Measurements from ENCODE around the gene CYB561A3.
A peak's percentile ranks its signal among the peaks of the same experiment; 100 is the strongest.

CYB561A3 gene

GRCh38 chr11:61361741-61362541 lies at the start of gene CYB561A3, which contains the start of gene TMEM138:
TSS of gene CYB561A3 (minus strand) at chr11:61361882. CDS start at chr11:61356713, 5,169 bp downstream.
TSS of gene TMEM138 (plus strand) at chr11:61362374. CDS start at chr11:61364391, 2,017 bp downstream.
- peaks cover 22% of the 10 kb centered on the region for H3K36me3 Mint-ChIP-seq (ENCODE audit: low read depth)
- H3K4me1 Mint-ChIP-seq, result peaks cover 32% of the 10 kb centered on the region
- no peaks in the 10 kb centered on the region for H3K9me3 Mint-ChIP-seq
- no peaks in the 10 kb centered on the region for H3K27me3 Mint-ChIP-seq (ENCODE audit: low read depth)
- peak within 1 kb of the TSS; percentile 97 to 100 (median 99) for H3K4me3 Mint-ChIP-seq
- H3K27ac Mint-ChIP-seq, result peak within 1 kb of the TSS; percentile 93 to 97 (median 94)
- TF ChIP-seq CTCF (IDR thresholded peaks at IDR 0.05; ENCODE audit: unreplicated experiment in 3 of 3), result no peak

GRCh38 chr11:61406991-61407728 lies 45.5 kb upstream of the CYB561A3 start:
- Mint-ChIP-seq H3K4me1 (no peaks in the 10 kb centered on the region), H3K27ac (no peak overlapping the region), H3K36me3 (ENCODE audit: low read depth) (peaks cover 82% of the 10 kb centered on the region), H3K9me3 (no peaks in the 10 kb centered on the region), H3K4me3 (no peak overlapping the region), H3K27me3 (ENCODE audit: low read depth) (no peaks in the 10 kb centered on the region)
- TF ChIP-seq CTCF (IDR thresholded peaks at IDR 0.05; ENCODE audit: unreplicated experiment in 3 of 3), result no peak

GRCh38 chr11:61406067-61406466 lies 44.4 kb upstream of the CYB561A3 start:
- Mint-ChIP-seq H3K9me3 (no peaks in the 10 kb centered on the region), H3K27me3 (ENCODE audit: low read depth) (no peaks in the 10 kb centered on the region), H3K4me1 (no peaks in the 10 kb centered on the region), H3K4me3 (no peak overlapping the region), H3K36me3 (ENCODE audit: low read depth) (peaks cover 75% of the 10 kb centered on the region), H3K27ac (no peak overlapping the region)
- no peak for TF ChIP-seq CTCF (IDR thresholded peaks at IDR 0.05; ENCODE audit: unreplicated experiment in 3 of 3)

DNA sequence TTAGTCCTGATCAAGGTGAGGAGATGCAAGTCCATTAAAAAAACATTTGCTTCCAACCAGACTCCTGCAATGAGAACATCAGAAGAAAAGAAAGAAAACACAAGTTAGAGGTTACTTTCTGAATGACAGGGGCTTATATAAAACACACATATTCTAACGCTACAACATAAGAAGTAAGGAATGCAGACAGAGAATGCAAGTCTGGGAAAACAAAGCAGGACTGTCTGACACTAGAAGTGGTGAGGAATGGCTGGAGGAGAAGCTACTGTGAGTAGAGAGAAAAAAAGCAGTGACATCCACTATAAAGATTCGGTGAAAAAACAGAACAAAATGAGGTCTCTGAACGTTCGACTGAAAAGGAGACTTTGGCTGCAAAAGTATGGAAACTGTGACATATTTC lies 43.0 kb upstream of the CYB561A3 start:
- Mint-ChIP-seq H3K4me3 (no peak overlapping the region), H3K36me3 (ENCODE audit: low read depth) (peaks cover 72% of the 10 kb centered on the region), H3K27ac (peak overlapping the region in 1 of 3 experiments; percentile 6), H3K4me1 (no peaks in the 10 kb centered on the region), H3K9me3 (no peaks in the 10 kb centered on the region), H3K27me3 (ENCODE audit: low read depth) (no peaks in the 10 kb centered on the region)
- no peak for TF ChIP-seq CTCF (IDR thresholded peaks at IDR 0.05; ENCODE audit: unreplicated experiment in 3 of 3)

- H3K27me3 Mint-ChIP-seq (ENCODE audit: low read depth), result no peaks in the 10 kb centered on the region
- H3K4me3 Mint-ChIP-seq, result no peak overlapping the region
- no peaks in the 10 kb centered on the region for H3K9me3 Mint-ChIP-seq
- H3K27ac Mint-ChIP-seq, result no peak overlapping the region
- peaks cover 73% of the 10 kb centered on the region for H3K36me3 Mint-ChIP-seq (ENCODE audit: low read depth)
- no peak for TF ChIP-seq CTCF (IDR thresholded peaks at IDR 0.05; ENCODE audit: unreplicated experiment in 3 of 3)
- no peaks in the 10 kb centered on the region for H3K4me1 Mint-ChIP-seq
Observed at GRCh38 chr11:61404103-61404502, 42.4 kb upstream of the CYB561A3 start.
